ENCODE results near the gene KRTAP4-9.
"Not testable (repeated sequence)": the region's sequence is repeated elsewhere in the genome, so short reads cannot be mapped to it uniquely, and the experiment has no call there.

KRTAP4-9 gene

DNA sequence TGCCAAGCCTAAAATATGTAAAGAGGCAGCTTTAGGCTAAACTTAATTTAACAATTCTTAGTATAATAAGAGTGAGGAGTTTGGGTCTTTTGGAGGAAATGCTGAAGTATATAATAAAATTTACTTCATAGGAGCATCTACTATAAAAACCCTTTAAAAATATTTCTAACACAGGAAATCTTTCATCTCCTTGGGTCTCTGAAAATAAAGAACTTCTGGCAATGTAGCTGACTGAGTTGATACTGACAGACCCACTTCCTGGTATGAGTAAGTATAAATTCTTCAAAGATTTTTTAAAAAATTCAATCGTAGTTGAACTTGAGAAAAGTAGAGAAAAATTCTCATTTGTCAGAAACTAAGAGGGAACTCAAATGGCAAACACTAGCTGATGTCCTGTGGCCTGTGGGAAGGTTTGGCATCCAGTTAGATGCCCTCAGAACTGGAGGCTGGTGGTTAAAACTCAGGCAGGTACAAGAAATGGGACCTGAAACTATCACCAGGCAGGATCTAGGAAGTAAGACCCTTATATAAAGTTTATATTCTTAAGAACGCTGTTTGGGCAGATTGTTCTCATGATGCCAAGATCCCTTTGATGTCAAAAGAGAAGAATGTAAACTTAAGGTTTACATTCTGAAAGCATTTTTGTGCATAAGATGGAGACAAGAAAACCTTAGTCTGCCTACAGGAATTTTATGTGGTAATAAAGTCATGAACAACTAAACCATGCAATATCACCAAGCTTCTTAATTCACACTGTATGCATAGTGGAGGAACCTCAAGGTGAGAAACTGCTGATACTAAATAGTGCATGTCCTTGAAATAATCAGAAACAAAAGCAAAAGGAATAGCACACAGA, 28.9 kb downstream of the KRTAP4-9 start:
- Mint-ChIP-seq H3K9me3 (peaks cover 7% of the 10 kb centered on the region), H3K27me3 (peaks cover 4% of the 10 kb centered on the region), H3K4me3 (no peak overlapping the region), H3K27ac (no peak overlapping the region), H3K4me1 (ENCODE audit: low read depth) (peaks cover 7% of the 10 kb centered on the region), H3K36me3 (ENCODE audit: low read depth) (no peaks in the 10 kb centered on the region)
- DNase-seq, result no peak

DNA sequence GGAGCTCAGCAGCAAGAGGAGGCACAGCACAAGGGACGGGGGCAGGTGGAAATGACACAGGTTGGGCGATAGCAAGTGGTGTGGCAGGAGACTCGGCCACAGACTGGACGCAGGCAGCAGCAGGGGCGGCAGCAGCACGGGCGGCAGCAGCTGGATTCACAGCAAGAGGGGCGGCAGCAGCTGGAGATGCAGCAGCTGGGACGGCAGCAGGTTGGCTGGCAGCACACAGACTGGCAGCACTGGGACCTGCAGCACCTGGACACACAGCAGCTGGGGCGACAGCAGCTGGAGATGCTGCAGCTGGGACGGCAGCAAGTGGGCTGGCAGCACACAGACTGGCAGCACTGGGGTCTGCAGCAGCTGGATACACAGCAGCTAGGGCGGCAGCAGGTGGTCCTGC, 34.7 kb downstream of the KRTAP4-9 start:
- not testable (repeated sequence) for DNase-seq; H3K27ac Mint-ChIP-seq; H3K4me1 Mint-ChIP-seq (ENCODE audit: low read depth); H3K4me3 Mint-ChIP-seq; H3K36me3 Mint-ChIP-seq (ENCODE audit: low read depth)
- Mint-ChIP-seq H3K27me3 (peaks cover 13% of the 10 kb centered on the region), H3K9me3 (peaks cover 28% of the 10 kb centered on the region)

DNA sequence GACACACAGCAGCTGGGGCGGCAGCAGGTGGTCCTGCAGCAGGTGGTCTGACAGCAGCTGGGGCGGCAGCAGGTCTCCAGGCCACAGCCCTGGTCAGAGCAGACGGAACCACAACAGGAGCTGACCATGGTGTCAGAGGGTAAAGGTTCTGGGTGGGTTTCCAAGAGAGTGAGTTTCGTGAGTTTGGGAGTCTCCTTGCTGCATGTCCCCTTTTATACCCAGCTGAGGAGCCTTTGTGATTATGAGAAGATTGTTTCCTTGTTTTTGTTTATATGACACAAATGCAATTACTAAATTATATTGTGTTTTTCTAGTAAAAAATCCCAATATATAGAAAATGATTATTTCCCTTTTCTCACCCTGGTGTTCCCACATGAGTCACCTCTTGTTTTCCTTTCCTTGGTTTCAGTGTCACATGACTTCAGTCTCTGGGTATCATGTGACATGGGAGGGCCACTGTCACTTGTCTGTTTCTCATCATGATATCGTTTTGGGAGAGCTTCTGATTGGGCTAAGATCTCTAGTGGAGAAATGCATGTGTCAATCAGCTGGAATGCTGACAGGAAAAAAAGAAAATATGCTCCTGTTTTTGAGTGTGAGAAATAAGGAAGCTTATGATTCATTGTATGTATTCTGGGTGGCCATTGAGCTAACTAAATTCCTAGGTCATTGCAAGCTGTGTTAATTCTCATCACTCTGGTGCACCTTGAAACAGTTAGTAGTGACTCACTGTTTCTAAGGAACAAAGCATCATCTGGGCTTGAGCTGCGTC, 35.4 kb downstream of the KRTAP4-9 start, which contains the start of gene KRTAP4-6:
KRTAP4-6 (minus strand) TSS at position 185 of the 772 bp plus-strand sequence; CDS start at position 128, 57 bp downstream.
- peaks cover 13% of the 10 kb centered on the region for H3K27me3 Mint-ChIP-seq
- peaks cover 28% of the 10 kb centered on the region for H3K9me3 Mint-ChIP-seq
- H3K27ac Mint-ChIP-seq, result no peak within 1 kb of the TSS
- peaks cover 7% of the 10 kb centered on the region for H3K36me3 Mint-ChIP-seq (ENCODE audit: low read depth)
- no peak within 1 kb of the TSS for H3K4me3 Mint-ChIP-seq
- DNase-seq, result no peak
- no peaks in the 10 kb centered on the region for H3K4me1 Mint-ChIP-seq (ENCODE audit: low read depth)

DNA sequence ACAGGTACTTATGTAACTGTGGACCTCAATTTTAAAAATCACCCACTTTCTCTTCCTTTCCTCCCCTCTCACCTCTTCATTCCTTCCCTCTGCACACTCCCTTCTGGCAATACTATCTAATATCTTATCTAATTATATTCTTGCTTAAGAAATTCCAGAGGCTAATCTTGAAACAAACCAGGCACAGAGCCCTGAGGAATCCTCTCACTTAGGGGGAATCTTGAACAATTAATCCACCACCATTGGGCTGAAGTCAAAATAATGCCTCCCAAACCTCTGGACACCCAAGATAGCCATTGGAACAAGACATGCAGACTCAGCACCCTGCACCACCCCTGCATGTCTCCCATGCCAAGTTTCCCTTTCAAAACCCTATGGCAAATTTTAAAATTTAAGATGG, 36.2 kb downstream of the KRTAP4-9 start:
- peaks cover 7% of the 10 kb centered on the region for H3K36me3 Mint-ChIP-seq (ENCODE audit: low read depth)
- DNase-seq, result no peak
- H3K27me3 Mint-ChIP-seq, result peaks cover 13% of the 10 kb centered on the region
- peaks cover 28% of the 10 kb centered on the region for H3K9me3 Mint-ChIP-seq
- no peaks in the 10 kb centered on the region for H3K4me1 Mint-ChIP-seq (ENCODE audit: low read depth)
- no peak overlapping the region for H3K27ac Mint-ChIP-seq
- no peak overlapping the region for H3K4me3 Mint-ChIP-seq

DNA sequence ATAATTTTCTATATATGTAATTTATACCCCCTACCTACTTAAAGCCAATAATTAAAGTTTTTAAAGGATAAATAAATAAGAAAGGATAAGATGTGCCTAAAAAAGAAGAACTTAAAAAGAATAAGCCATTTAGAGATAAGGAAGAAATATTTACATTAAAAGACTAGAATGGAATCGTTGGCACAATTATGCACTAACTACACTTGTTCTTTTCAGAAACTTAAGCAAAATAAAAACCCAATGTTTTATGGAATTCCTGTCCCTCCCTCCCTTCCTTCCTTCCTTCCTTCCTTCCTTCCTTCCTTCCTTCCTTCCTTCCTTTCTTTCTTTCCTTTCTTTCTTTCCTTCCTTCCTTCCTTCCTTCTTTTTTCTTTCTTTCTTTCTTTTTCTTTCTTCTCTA, 39.7 kb downstream of the KRTAP4-9 start:
- Mint-ChIP-seq H3K4me1 (ENCODE audit: low read depth) (no peaks in the 10 kb centered on the region), H3K9me3 (peaks cover 18% of the 10 kb centered on the region)
- DNase-seq, result no peak

DNA sequence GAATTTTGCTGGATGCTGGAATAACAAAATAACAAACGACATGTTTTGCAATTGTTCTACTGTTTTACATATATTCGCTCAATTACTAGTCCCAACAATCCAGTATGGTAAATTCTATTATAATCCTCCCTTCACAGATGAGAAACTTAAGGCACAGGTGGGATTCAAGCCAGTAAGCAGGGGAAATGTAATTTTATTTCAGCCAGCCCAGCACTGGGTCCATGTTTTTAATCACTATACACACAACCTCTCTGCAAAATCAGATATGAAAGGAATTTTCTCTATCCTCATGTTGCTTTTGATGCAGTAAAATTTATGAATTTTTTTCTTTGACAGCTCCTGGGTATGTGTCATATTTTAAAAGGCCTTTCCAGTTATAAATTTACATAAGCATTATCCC, 40.1 kb downstream of the KRTAP4-9 start:
- H3K4me1 Mint-ChIP-seq (ENCODE audit: low read depth), result no peaks in the 10 kb centered on the region
- H3K27ac Mint-ChIP-seq, result no peak overlapping the region
- no peak overlapping the region for H3K4me3 Mint-ChIP-seq
- H3K36me3 Mint-ChIP-seq (ENCODE audit: low read depth), result peaks cover 4% of the 10 kb centered on the region
- H3K9me3 Mint-ChIP-seq, result peaks cover 18% of the 10 kb centered on the region
- peaks cover 11% of the 10 kb centered on the region for H3K27me3 Mint-ChIP-seq
- DNase-seq, result no peak

More for the DNA sequence above, 39.7 kb downstream of the KRTAP4-9 start:
- Mint-ChIP-seq H3K27me3 (peaks cover 11% of the 10 kb centered on the region), H3K4me3 (no peak overlapping the region), H3K27ac (no peak overlapping the region), H3K36me3 (ENCODE audit: low read depth) (peaks cover 4% of the 10 kb centered on the region)

DNA sequence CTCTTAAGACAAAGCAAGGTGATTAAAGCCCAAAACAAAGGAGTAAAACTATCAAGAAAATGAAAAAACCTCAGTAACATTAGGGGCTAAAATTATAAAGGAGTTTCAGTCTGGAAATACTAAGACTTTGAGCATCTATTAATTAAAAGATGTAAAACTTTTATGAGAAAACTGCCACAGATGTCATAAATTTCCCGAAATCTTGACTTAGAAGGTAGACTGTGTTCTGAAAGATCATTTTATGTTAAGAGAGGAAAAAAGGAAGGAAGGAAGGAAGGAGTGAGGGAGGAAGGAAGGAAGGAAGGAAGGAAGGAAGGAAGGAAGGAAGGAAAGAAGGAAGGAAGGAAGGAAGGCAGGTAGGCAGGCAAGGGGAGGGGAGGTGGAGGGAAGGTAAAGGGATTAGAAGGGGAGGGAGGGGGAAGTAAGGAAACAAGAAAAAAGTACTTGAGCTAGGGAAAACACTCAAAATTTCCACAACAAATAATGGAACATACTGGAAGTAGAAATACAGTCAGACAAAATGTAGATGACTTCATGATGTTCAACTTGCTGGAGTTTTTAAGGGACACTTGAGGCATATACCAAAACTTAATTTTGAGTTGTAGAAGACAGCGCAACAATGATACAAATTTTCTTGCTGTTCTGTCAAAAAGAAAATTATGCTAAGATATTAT, 42.5 kb downstream of the KRTAP4-9 start:
- no peak for DNase-seq
- Mint-ChIP-seq H3K4me3 (no peak overlapping the region), H3K4me1 (ENCODE audit: low read depth) (no peaks in the 10 kb centered on the region), H3K27ac (no peak overlapping the region), H3K36me3 (ENCODE audit: low read depth) (peaks cover 4% of the 10 kb centered on the region), H3K9me3 (peaks cover 12% of the 10 kb centered on the region), H3K27me3 (peaks cover 6% of the 10 kb centered on the region)

DNA sequence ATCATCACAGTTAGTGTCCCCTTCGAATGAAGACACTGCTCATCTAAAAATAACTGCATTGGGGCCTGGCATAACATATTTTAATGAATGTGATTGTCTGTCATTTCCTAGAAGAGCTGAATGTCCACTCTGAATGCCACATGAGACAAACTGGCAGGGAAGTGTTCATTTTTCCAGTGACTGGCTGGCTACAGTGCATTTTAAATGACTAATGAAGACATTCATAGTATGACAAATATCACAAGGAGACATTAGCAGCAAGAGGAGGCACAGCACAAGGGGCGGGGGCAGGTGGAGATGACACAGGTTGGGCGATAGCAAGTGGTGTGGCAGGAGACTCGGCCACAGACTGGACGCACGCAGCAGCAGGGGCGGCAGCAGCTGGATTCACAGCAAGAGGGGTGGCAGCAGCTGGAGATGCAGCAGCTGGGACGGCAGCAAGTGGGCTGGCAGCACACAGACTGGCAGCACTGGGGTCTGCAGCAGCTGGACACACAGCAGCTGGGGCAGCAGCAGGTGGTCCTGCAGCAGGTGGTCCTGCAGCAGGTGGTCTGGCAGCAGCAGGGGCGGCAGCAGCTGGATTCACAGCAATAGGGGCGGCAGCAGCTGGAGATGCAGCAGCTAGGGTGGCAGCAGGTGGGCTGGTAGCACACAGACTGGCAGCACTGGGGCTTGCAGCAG, 43.9 kb downstream of the KRTAP4-9 start:
- not testable (repeated sequence) for H3K4me1 Mint-ChIP-seq (ENCODE audit: low read depth); H3K36me3 Mint-ChIP-seq (ENCODE audit: low read depth); DNase-seq; H3K4me3 Mint-ChIP-seq; H3K9me3 Mint-ChIP-seq; H3K27ac Mint-ChIP-seq
- peaks cover 14% of the 10 kb centered on the region for H3K27me3 Mint-ChIP-seq

DNA sequence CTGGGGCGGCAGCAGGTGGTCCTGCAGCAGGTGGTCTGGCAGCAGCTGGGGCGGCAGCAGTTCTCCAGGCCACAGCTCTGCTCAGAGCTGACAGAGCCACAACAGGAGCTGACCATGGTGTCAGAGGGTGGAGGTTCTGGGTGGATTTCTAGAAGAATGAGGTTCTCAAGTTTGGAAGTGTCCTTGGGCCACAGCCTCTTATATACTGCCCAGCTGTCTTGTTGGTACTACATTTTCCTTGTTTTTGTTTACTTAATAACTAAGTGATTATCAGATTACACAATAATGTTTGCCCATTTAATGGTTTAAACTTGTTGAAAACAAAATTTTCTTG, 44.4 kb downstream of the KRTAP4-9 start, which contains the start of gene KRTAP4-5:
KRTAP4-5 (minus strand) TSS at position 174 of the 334 bp plus-strand sequence; CDS start at position 116, 58 bp downstream.
- H3K27me3 Mint-ChIP-seq, result peaks cover 15% of the 10 kb centered on the region
- H3K27ac Mint-ChIP-seq, result no peak within 1 kb of the TSS
- no peaks in the 10 kb centered on the region for H3K9me3 Mint-ChIP-seq
- H3K36me3 Mint-ChIP-seq (ENCODE audit: low read depth), result no peaks in the 10 kb centered on the region
- H3K4me3 Mint-ChIP-seq, result no peak within 1 kb of the TSS
- no peak for DNase-seq
- no peaks in the 10 kb centered on the region for H3K4me1 Mint-ChIP-seq (ENCODE audit: low read depth)

DNA sequence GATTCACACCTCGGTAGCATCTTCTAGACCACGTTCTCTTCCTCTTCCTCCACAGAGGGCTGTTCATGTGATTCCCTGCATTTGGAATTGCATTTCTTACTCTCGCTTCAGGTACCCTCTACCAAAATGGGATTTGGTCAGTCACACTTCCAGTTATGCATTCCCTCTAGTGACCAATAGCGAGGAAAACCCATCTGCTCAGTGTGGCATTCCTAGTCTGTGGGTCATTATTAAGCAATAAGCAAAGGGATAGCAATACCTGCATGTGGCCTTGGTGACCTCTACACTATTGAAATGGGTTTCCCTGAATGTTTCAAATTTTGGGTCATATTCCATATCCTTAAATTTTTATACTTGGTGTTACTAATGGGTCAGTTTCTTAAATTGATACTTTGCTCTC, 44.8 kb downstream of the KRTAP4-9 start:
- Mint-ChIP-seq H3K4me1 (ENCODE audit: low read depth) (no peaks in the 10 kb centered on the region), H3K9me3 (no peaks in the 10 kb centered on the region), H3K27me3 (peaks cover 17% of the 10 kb centered on the region), H3K36me3 (ENCODE audit: low read depth) (no peaks in the 10 kb centered on the region), H3K4me3 (no peak overlapping the region), H3K27ac (no peak overlapping the region)
- DNase-seq, result no peak

DNA sequence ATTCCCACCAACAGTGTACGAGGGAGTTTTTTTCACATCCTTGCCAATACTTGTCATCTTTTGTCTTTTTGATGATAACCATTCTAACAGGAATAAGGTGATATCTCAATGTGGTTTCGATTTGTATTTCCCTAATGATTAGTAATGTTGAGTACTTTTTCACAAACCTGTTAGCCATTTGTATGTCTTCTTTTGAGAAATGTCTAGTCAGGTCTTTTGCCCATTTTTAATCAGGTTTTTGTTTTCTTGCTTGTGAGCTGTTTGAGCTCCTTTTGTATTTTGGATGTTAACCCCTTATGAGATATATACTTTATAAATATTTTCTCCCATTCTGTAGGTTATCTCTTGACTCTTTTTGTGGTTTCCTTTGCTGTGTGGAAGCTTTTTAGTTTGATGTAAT, 46.3 kb downstream of the KRTAP4-9 start:
- Mint-ChIP-seq H3K4me3 (no peak overlapping the region), H3K27ac (no peak overlapping the region), H3K9me3 (no peaks in the 10 kb centered on the region), H3K27me3 (peaks cover 27% of the 10 kb centered on the region), H3K36me3 (ENCODE audit: low read depth) (no peaks in the 10 kb centered on the region), H3K4me1 (ENCODE audit: low read depth) (no peaks in the 10 kb centered on the region)
- DNase-seq, result no peak

DNA sequence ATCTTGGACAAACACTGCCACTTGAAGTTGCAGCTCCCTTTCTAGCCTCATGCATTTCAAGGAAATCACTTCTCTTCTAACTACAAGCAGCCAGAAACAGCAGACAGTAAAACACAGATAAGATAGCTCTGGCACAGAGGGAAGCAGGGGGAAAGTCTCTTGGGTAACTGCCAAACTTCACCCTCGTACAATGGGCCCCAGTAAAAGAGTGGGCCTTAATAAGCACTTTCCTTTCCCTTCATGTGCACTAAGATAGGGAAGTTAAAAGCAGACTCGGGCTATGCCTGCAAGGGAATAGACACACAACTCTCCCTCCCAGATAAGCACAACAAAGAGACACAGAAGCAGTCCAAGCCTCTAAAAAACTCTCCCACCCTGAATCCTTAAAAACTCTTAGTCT, 48.7 kb downstream of the KRTAP4-9 start:
- Mint-ChIP-seq H3K27me3 (peaks cover 29% of the 10 kb centered on the region), H3K27ac (no peak overlapping the region), H3K4me3 (no peak overlapping the region), H3K9me3 (no peaks in the 10 kb centered on the region), H3K36me3 (ENCODE audit: low read depth) (no peaks in the 10 kb centered on the region), H3K4me1 (ENCODE audit: low read depth) (no peaks in the 10 kb centered on the region)
- DNase-seq, result no peak
